ENCODE data around the gene GAS6. TPM values are rescaled to one million over a fixed set of nuclear protein-coding genes. Genes with fewer than 3 reads are reported as not detected.

The GAS6 gene
- total RNA-seq, 4 donors from 2014 or later: 34.5 to 148 (median 79.7) TPM

GRCh38 chr13:113842336-113843062, 21.4 kb downstream of the GAS6 start:
- no peak for TF ChIP-seq CTCF (IDR thresholded peaks at IDR 0.05; ENCODE audit: low read depth)

DNA sequence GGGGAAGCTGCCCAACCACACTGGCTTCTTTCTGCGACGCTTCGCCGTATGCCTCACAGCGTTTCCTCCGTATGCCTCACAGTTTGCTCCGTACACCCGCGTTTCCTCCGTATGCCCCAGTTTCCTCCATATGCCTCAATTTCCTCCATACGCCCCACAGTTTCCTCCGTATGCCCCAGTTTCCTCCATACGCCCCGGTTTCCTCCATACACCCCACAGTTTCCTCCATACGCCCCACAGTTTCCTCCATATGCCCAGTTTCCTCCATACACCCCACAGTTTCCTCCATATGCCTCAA, 22.6 kb downstream of the GAS6 start:
- TF ChIP-seq CTCF (IDR thresholded peaks at IDR 0.05; ENCODE audit: low read depth): no peak

- TF ChIP-seq CTCF (IDR thresholded peaks at IDR 0.05; ENCODE audit: low read depth): no peak
These were observed 23.1 kb downstream of the GAS6 start for GRCh38 chr13:113840541-113841352.

- TF ChIP-seq CTCF (IDR thresholded peaks at IDR 0.05; ENCODE audit: low read depth): no peak
These were observed 24.2 kb downstream of the GAS6 start for GRCh38 chr13:113839536-113840204.

DNA sequence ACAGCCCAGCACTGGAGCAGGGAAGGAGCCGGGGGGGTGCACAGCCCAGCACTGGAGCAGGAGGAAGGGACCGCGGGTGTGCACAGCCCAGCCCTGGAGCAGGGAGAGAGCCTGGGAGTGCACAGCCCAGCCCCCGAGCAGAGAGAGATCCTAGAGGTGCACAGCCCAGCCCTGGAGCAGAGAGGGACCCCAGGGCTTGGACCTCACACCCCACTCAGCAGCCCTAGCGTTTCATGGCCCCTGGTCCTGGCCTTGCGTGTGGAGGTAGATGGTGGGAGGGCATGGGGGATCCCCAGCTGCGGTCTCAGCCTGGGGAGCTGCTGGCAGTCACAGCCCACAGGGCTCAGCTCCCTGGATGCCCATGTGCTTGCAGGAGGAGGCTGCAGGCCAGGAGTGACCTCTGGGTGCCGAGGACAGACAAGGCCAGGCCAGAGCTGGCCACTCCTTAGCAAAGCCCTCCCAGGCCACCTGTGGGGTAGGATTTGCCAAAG, 25.1 kb downstream of the GAS6 start:
- no peak for TF ChIP-seq CTCF (IDR thresholded peaks at IDR 0.05; ENCODE audit: low read depth)

- TF ChIP-seq CTCF (IDR thresholded peaks at IDR 0.05; ENCODE audit: low read depth): no peak
These were observed 26.1 kb downstream of the GAS6 start for GRCh38 chr13:113837560-113838355.
